Embryonic facial prominence (tissue), 1 donor: ENCODE data around the gene ATP12A.

Experiments
- DNase-seq: peaks from one replicate; pipeline ENCODE4 v3.0.0-alpha.2; 2016; ENCODE audit errors: extremely low spot score

Gene ATP12A

GRCh38 chr13:24688111-24688510, 7.9 kb downstream of the ATP12A start:
- DNase-seq, result no peak

- DNase-seq, result no peak
Observed at GRCh38 chr13:24688950-24689349, 8.7 kb downstream of the ATP12A start.

GRCh38 chr13:24691381-24691780, 11.2 kb downstream of the ATP12A start:
- DNase-seq, result no peak

- DNase-seq, result no peak
Observed at GRCh38 chr13:24692561-24692960, 12.4 kb downstream of the ATP12A start.

GRCh38 chr13:24693862-24694471, 13.8 kb downstream of the ATP12A start:
- DNase-seq, result no peak

GRCh38 chr13:24694907-24695306, 14.7 kb downstream of the ATP12A start:
- DNase-seq, result no peak

- DNase-seq, result no peak
Observed at GRCh38 chr13:24698686-24699085, 18.5 kb downstream of the ATP12A start.

- no peak for DNase-seq
Observed at GRCh38 chr13:24699541-24699940, 19.3 kb downstream of the ATP12A start.

GRCh38 chr13:24700539-24700938, 20.3 kb downstream of the ATP12A start:
- DNase-seq, result no peak

GRCh38 chr13:24706886-24707585, 26.8 kb downstream of the ATP12A start:
- DNase-seq, result no peak

GRCh38 chr13:24709186-24709913, 29.1 kb downstream of the ATP12A start:
- DNase-seq, result no peak

- DNase-seq, result no peak
Observed at GRCh38 chr13:24713022-24713421, 32.8 kb downstream of the ATP12A start.

- DNase-seq, result no peak
Observed at GRCh38 chr13:24716011-24716410, 35.8 kb downstream of the ATP12A start.

- no peak for DNase-seq
Observed at GRCh38 chr13:24716446-24716845, 36.2 kb downstream of the ATP12A start.

GRCh38 chr13:24717217-24717616, 37.0 kb downstream of the ATP12A start:
- no peak for DNase-seq

GRCh38 chr13:24718192-24718965, 38.2 kb downstream of the ATP12A start:
- DNase-seq, result no peak

- DNase-seq, result no peak
Observed at GRCh38 chr13:24719139-24719538, 38.9 kb downstream of the ATP12A start.

GRCh38 chr13:24723206-24723605, 43.0 kb downstream of the ATP12A start:
- DNase-seq, result no peak

- DNase-seq, result no peak
Observed at GRCh38 chr13:24724714-24725113, 44.5 kb downstream of the ATP12A start.

GRCh38 chr13:24725379-24725778, 45.2 kb downstream of the ATP12A start:
- no peak for DNase-seq

- DNase-seq, result no peak
Observed at GRCh38 chr13:24727731-24728601, 47.8 kb downstream of the ATP12A start.
